ENCODE results near the gene HOXA11.
A peak's percentile ranks its signal among the peaks of the same experiment; 100 is the strongest.

The HOXA11 gene

GRCh38 chr7:27145165-27145913, 39.7 kb downstream of the HOXA11 start:
- H3K4me3 Mint-ChIP-seq: peak overlapping the region in 1 of 2 donors; percentile 30
- peaks cover 54 to 81% of the 10 kb centered on the region in 2 donors for H3K27me3 Mint-ChIP-seq
- no peaks in the 10 kb centered on the region for H3K36me3 Mint-ChIP-seq
- peak overlapping the region; percentile 83 for H3K27ac Mint-ChIP-seq
- H3K4me1 Mint-ChIP-seq: peaks cover 25 to 30% of the 10 kb centered on the region in 2 donors
- no peak for ATAC-seq (replicated peaks)
- peaks cover 0 to 1% of the 10 kb centered on the region in 2 donors for H3K9me3 Mint-ChIP-seq
- DNase-seq: no peak

- Mint-ChIP-seq H3K36me3 (no peaks in the 10 kb centered on the region), H3K4me3 (peak overlapping the region in 1 of 2 donors; percentile 30), H3K27me3 (peaks cover 52 to 76% of the 10 kb centered on the region in 2 donors)
Observed at GRCh38 chr7:27144781-27145164, 40.3 kb downstream of the HOXA11 start.

GRCh38 chr7:27143950-27144780, 40.9 kb downstream of the HOXA11 start:
- no peaks in the 10 kb centered on the region for H3K36me3 Mint-ChIP-seq
- no peak overlapping the region for H3K27ac Mint-ChIP-seq
- H3K27me3 Mint-ChIP-seq: peaks cover 52 to 71% of the 10 kb centered on the region in 2 donors
- DNase-seq (no peak), ATAC-seq (replicated peaks) (no peak)
- peaks cover 22 to 27% of the 10 kb centered on the region in 2 donors for H3K4me1 Mint-ChIP-seq
- peaks cover 0 to 1% of the 10 kb centered on the region in 2 donors for H3K9me3 Mint-ChIP-seq
- H3K4me3 Mint-ChIP-seq: no peak overlapping the region

More at GRCh38 chr7:27144781-27145164, 40.3 kb downstream of the HOXA11 start:
- Mint-ChIP-seq H3K27ac (peak overlapping the region; percentile 83), H3K9me3 (peaks cover 0 to 1% of the 10 kb centered on the region in 2 donors), H3K4me1 (peaks cover 22 to 27% of the 10 kb centered on the region in 2 donors)
- no peak for ATAC-seq (replicated peaks)
- no peak for DNase-seq

- no peaks in the 10 kb centered on the region for H3K36me3 Mint-ChIP-seq
- H3K27me3 Mint-ChIP-seq: peaks cover 52 to 68% of the 10 kb centered on the region in 2 donors
- H3K27ac Mint-ChIP-seq: peak within 1 kb of the TSS; percentile 80
- ATAC-seq (replicated peaks) (peak; percentile 44 to 74), DNase-seq (peak; percentile 41)
- peak within 1 kb of the TSS; percentile 61 to 80 for H3K4me3 Mint-ChIP-seq
- H3K9me3 Mint-ChIP-seq: peaks cover 0 to 1% of the 10 kb centered on the region in 2 donors
- peaks cover 19 to 22% of the 10 kb centered on the region in 2 donors for H3K4me1 Mint-ChIP-seq
Observed at GRCh38 chr7:27143023-27143949, 41.7 kb downstream of the HOXA11 start, which contains the start of gene HOXA5. TSS of gene HOXA5 (minus strand) at chr7:27143681. CDS start at chr7:27143607, 74 bp downstream.

- Mint-ChIP-seq H3K9me3 (peaks cover 0 to 1% of the 10 kb centered on the region in 2 donors), H3K27me3 (peaks cover 52 to 68% of the 10 kb centered on the region in 2 donors), H3K27ac (peak overlapping the region; percentile 80), H3K36me3 (no peaks in the 10 kb centered on the region), H3K4me3 (peak overlapping the region; percentile 61 to 80), H3K4me1 (peaks cover 15 to 17% of the 10 kb centered on the region in 2 donors)
- peak in 1 of 2 donors; percentile 12 for ATAC-seq (replicated peaks)
- no peak for DNase-seq
Observed at GRCh38 chr7:27142580-27143022, 42.4 kb downstream of the HOXA11 start.

GRCh38 chr7:27141923-27142579, 43.0 kb downstream of the HOXA11 start:
- Mint-ChIP-seq H3K27me3 (peaks cover 51 to 64% of the 10 kb centered on the region in 2 donors), H3K9me3 (no peaks in the 10 kb centered on the region), H3K4me3 (peak overlapping the region in 1 of 2 donors; percentile 80), H3K27ac (no peak overlapping the region), H3K36me3 (no peaks in the 10 kb centered on the region), H3K4me1 (peaks cover 11 to 12% of the 10 kb centered on the region in 2 donors)
- no peak for ATAC-seq (replicated peaks)
- no peak for DNase-seq

GRCh38 chr7:27141137-27141922, 43.7 kb downstream of the HOXA11 start:
- peaks cover 8 to 9% of the 10 kb centered on the region in 2 donors for H3K4me1 Mint-ChIP-seq
- ATAC-seq (replicated peaks) (no peak), DNase-seq (no peak)
- no peak overlapping the region for H3K27ac Mint-ChIP-seq
- H3K4me3 Mint-ChIP-seq: no peak overlapping the region
- no peaks in the 10 kb centered on the region for H3K9me3 Mint-ChIP-seq
- no peaks in the 10 kb centered on the region for H3K36me3 Mint-ChIP-seq
- H3K27me3 Mint-ChIP-seq: peaks cover 45 to 58% of the 10 kb centered on the region in 2 donors

- ATAC-seq (replicated peaks): no peak
- H3K4me3 Mint-ChIP-seq: no peak overlapping the region
- no peak overlapping the region for H3K27ac Mint-ChIP-seq
- no peaks in the 10 kb centered on the region for H3K36me3 Mint-ChIP-seq
- no peak for DNase-seq
- no peaks in the 10 kb centered on the region for H3K9me3 Mint-ChIP-seq
- H3K27me3 Mint-ChIP-seq: peaks cover 41 to 52% of the 10 kb centered on the region in 2 donors
- H3K4me1 Mint-ChIP-seq: peaks cover 8 to 9% of the 10 kb centered on the region in 2 donors
Observed at GRCh38 chr7:27140126-27140857, 44.7 kb downstream of the HOXA11 start.

- H3K9me3 Mint-ChIP-seq: no peaks in the 10 kb centered on the region
- no peak overlapping the region for H3K27ac Mint-ChIP-seq
- H3K36me3 Mint-ChIP-seq: no peaks in the 10 kb centered on the region
- ATAC-seq (replicated peaks): no peak
- peaks cover 45 to 52% of the 10 kb centered on the region in 2 donors for H3K27me3 Mint-ChIP-seq
- no peak overlapping the region for H3K4me3 Mint-ChIP-seq
- peaks cover 6 to 8% of the 10 kb centered on the region in 2 donors for H3K4me1 Mint-ChIP-seq
- DNase-seq: no peak
Observed at GRCh38 chr7:27139334-27140125, 45.5 kb downstream of the HOXA11 start.

GRCh38 chr7:27138985-27139333, 46.1 kb downstream of the HOXA11 start:
- H3K4me3 Mint-ChIP-seq: no peak overlapping the region
- DNase-seq (no peak), ATAC-seq (replicated peaks) (no peak)
- peaks cover 50 to 55% of the 10 kb centered on the region in 2 donors for H3K27me3 Mint-ChIP-seq
- H3K36me3 Mint-ChIP-seq: no peaks in the 10 kb centered on the region
- peaks cover 8 to 9% of the 10 kb centered on the region in 2 donors for H3K4me1 Mint-ChIP-seq
- H3K9me3 Mint-ChIP-seq: no peaks in the 10 kb centered on the region
- no peak overlapping the region for H3K27ac Mint-ChIP-seq

GRCh38 chr7:27138472-27138871, 46.6 kb downstream of the HOXA11 start:
- Mint-ChIP-seq H3K4me1 (peaks cover 8 to 9% of the 10 kb centered on the region in 2 donors), H3K27ac (no peak overlapping the region), H3K9me3 (no peaks in the 10 kb centered on the region), H3K4me3 (no peak overlapping the region), H3K27me3 (peaks cover 54 to 60% of the 10 kb centered on the region in 2 donors), H3K36me3 (no peaks in the 10 kb centered on the region)
- DNase-seq: no peak
- ATAC-seq (replicated peaks): no peak
